HG03460 (cell line): ENCODE results near the gene SIK1.

ENCODE experiments used
- ATAC-seq: cut with Tn5 transposase; IDR thresholded peaks from one replicate; pipeline ENCODE4 v1.9.1; 2021; ENCODE audit not compliant: unreplicated experiment

The SIK1 gene

GRCh38 chr21:43369124-43369523, 57.8 kb downstream of the SIK1 start:
- no peak for ATAC-seq

- ATAC-seq = no peak
Measured at GRCh38 chr21:43368685-43369084, 58.2 kb downstream of the SIK1 start.

- no peak for ATAC-seq
Measured at GRCh38 chr21:43367859-43368258, 59.1 kb downstream of the SIK1 start.

- ATAC-seq = no peak
Measured at GRCh38 chr21:43367296-43367695, 59.6 kb downstream of the SIK1 start.

GRCh38 chr21:43366656-43367055, 60.3 kb downstream of the SIK1 start:
- ATAC-seq = no peak

- ATAC-seq = no peak
Measured at GRCh38 chr21:43365611-43366426, 61.1 kb downstream of the SIK1 start.

GRCh38 chr21:43364851-43365424, 62.0 kb downstream of the SIK1 start:
- ATAC-seq = no peak
